ENCODE data around the gene SLC24A4. TPM values are rescaled to one million over a fixed set of nuclear protein-coding genes. Genes with fewer than 3 reads are reported as not detected.
A peak's percentile ranks its signal among the peaks of the same experiment; 100 is the strongest.
"Not testable (repeated sequence)": the region's sequence is repeated elsewhere in the genome, so short reads cannot be mapped to it uniquely, and the experiment has no call there.

Gene SLC24A4
- total RNA-seq, 1 donor from 2014 or later = 1.6 TPM

- no peaks in the 10 kb centered on the region for H3K36me3 ChIP-seq (ENCODE audit: control insufficient read depth in 3 of 3, insufficient read depth in 3 of 3, low read length in 3 of 3)
- H3K27ac ChIP-seq (ENCODE audit: low read depth, low read length) = no peak overlapping the region
- no peaks in the 10 kb centered on the region for H3K9me3 ChIP-seq (ENCODE audit: control insufficient read depth in 3 of 3, low read length in 3 of 3)
- H3K4me3 ChIP-seq (ENCODE audit: low read length in 3 of 3) = no peak overlapping the region
- peaks cover 0 to 3% (median 0%) of the 10 kb centered on the region in 3 donors for H3K27me3 ChIP-seq (ENCODE audit: control insufficient read depth in 3 of 3, insufficient read depth in 3 of 3, low read length in 3 of 3)
- no peak overlapping the region for H3K9ac ChIP-seq (ENCODE audit: low read depth in 1 of 3, low read length in 3 of 3)
- peaks cover 0 to 10% (median 0%) of the 10 kb centered on the region in 3 donors for H3K4me1 ChIP-seq (ENCODE audit: control insufficient read depth in 3 of 3, insufficient read depth in 3 of 3, low read length in 3 of 3)
Measured at GRCh38 chr14:92528486-92529100, 205.6 kb downstream of the SLC24A4 start.

- H3K36me3 ChIP-seq (ENCODE audit: control insufficient read depth in 3 of 3, insufficient read depth in 3 of 3, low read length in 3 of 3) = no peaks in the 10 kb centered on the region
- no peak overlapping the region for H3K4me3 ChIP-seq (ENCODE audit: low read length in 3 of 3)
- peaks cover 0 to 4% (median 0%) of the 10 kb centered on the region in 3 donors for H3K4me1 ChIP-seq (ENCODE audit: control insufficient read depth in 3 of 3, insufficient read depth in 3 of 3, low read length in 3 of 3)
- H3K9me3 ChIP-seq (ENCODE audit: control insufficient read depth in 3 of 3, low read length in 3 of 3) = no peaks in the 10 kb centered on the region
- no peak overlapping the region for H3K27ac ChIP-seq (ENCODE audit: low read depth, low read length)
- no peak overlapping the region for H3K9ac ChIP-seq (ENCODE audit: low read depth in 1 of 3, low read length in 3 of 3)
- H3K27me3 ChIP-seq (ENCODE audit: control insufficient read depth in 3 of 3, insufficient read depth in 3 of 3, low read length in 3 of 3) = peaks cover 0 to 3% (median 0%) of the 10 kb centered on the region in 3 donors
Measured at GRCh38 chr14:92529903-92530302, 206.9 kb downstream of the SLC24A4 start.

- H3K4me3 ChIP-seq (ENCODE audit: low read length in 3 of 3) = no peak overlapping the region
- H3K4me1 ChIP-seq (ENCODE audit: control insufficient read depth in 3 of 3, insufficient read depth in 3 of 3, low read length in 3 of 3) = no peaks in the 10 kb centered on the region
- H3K27ac ChIP-seq (ENCODE audit: low read depth, low read length) = no peak overlapping the region
- no peak overlapping the region for H3K9ac ChIP-seq (ENCODE audit: low read depth in 1 of 3, low read length in 3 of 3)
- H3K9me3 ChIP-seq (ENCODE audit: control insufficient read depth in 3 of 3, low read length in 3 of 3) = no peaks in the 10 kb centered on the region
- no peaks in the 10 kb centered on the region for H3K36me3 ChIP-seq (ENCODE audit: control insufficient read depth in 3 of 3, insufficient read depth in 3 of 3, low read length in 3 of 3)
- H3K27me3 ChIP-seq (ENCODE audit: control insufficient read depth in 3 of 3, insufficient read depth in 3 of 3, low read length in 3 of 3) = peaks cover 0 to 3% (median 0%) of the 10 kb centered on the region in 3 donors
Measured at GRCh38 chr14:92531106-92531873, 208.3 kb downstream of the SLC24A4 start.

GRCh38 chr14:92532490-92533163, 209.7 kb downstream of the SLC24A4 start:
- no peaks in the 10 kb centered on the region for H3K36me3 ChIP-seq (ENCODE audit: control insufficient read depth in 3 of 3, insufficient read depth in 3 of 3, low read length in 3 of 3)

GRCh38 chr14:92534932-92535643, 212.1 kb downstream of the SLC24A4 start:
- Histone ChIP-seq H3K27ac (ENCODE audit: low read depth, low read length) (no peak overlapping the region), H3K36me3 (ENCODE audit: control insufficient read depth in 3 of 3, insufficient read depth in 3 of 3, low read length in 3 of 3) (no peaks in the 10 kb centered on the region), H3K9ac (ENCODE audit: low read depth in 1 of 3, low read length in 3 of 3) (no peak overlapping the region), H3K4me1 (ENCODE audit: control insufficient read depth in 3 of 3, insufficient read depth in 3 of 3, low read length in 3 of 3) (peaks cover 9 to 12% (median 12%) of the 10 kb centered on the region in 3 donors), H3K27me3 (ENCODE audit: control insufficient read depth in 3 of 3, insufficient read depth in 3 of 3, low read length in 3 of 3) (peaks cover 0 to 3% (median 0%) of the 10 kb centered on the region in 3 donors), H3K9me3 (ENCODE audit: control insufficient read depth in 3 of 3, low read length in 3 of 3) (no peaks in the 10 kb centered on the region), H3K4me3 (ENCODE audit: low read length in 3 of 3) (no peak overlapping the region)

More at GRCh38 chr14:92532490-92533163, 209.7 kb downstream of the SLC24A4 start:
- H3K4me1 ChIP-seq (ENCODE audit: control insufficient read depth in 3 of 3, insufficient read depth in 3 of 3, low read length in 3 of 3) = no peaks in the 10 kb centered on the region
- no peak overlapping the region for H3K9ac ChIP-seq (ENCODE audit: low read depth in 1 of 3, low read length in 3 of 3)
- no peaks in the 10 kb centered on the region for H3K9me3 ChIP-seq (ENCODE audit: control insufficient read depth in 3 of 3, low read length in 3 of 3)
- peaks cover 0 to 3% (median 0%) of the 10 kb centered on the region in 3 donors for H3K27me3 ChIP-seq (ENCODE audit: control insufficient read depth in 3 of 3, insufficient read depth in 3 of 3, low read length in 3 of 3)
- no peak overlapping the region for H3K4me3 ChIP-seq (ENCODE audit: low read length in 3 of 3)
- no peak overlapping the region for H3K27ac ChIP-seq (ENCODE audit: low read depth, low read length)

- not testable (repeated sequence) for H3K9ac ChIP-seq (ENCODE audit: low read depth in 1 of 3, low read length in 3 of 3); H3K4me3 ChIP-seq (ENCODE audit: low read length in 3 of 3); H3K36me3 ChIP-seq (ENCODE audit: control insufficient read depth in 3 of 3, insufficient read depth in 3 of 3, low read length in 3 of 3); H3K27ac ChIP-seq (ENCODE audit: low read depth, low read length); H3K27me3 ChIP-seq (ENCODE audit: control insufficient read depth in 3 of 3, insufficient read depth in 3 of 3, low read length in 3 of 3); H3K9me3 ChIP-seq (ENCODE audit: control insufficient read depth in 3 of 3, low read length in 3 of 3)
- H3K4me1 ChIP-seq (ENCODE audit: control insufficient read depth in 3 of 3, insufficient read depth in 3 of 3, low read length in 3 of 3) = peaks cover 12 to 17% (median 15%) of the 10 kb centered on the region in 3 donors
Measured at GRCh38 chr14:92536231-92536630, 213.3 kb downstream of the SLC24A4 start.

GRCh38 chr14:92538412-92538985, 215.5 kb downstream of the SLC24A4 start:
- H3K27ac ChIP-seq (ENCODE audit: low read depth, low read length) = no peak overlapping the region
- no peak overlapping the region for H3K4me3 ChIP-seq (ENCODE audit: low read length in 3 of 3)
- no peaks in the 10 kb centered on the region for H3K36me3 ChIP-seq (ENCODE audit: control insufficient read depth in 3 of 3, insufficient read depth in 3 of 3, low read length in 3 of 3)
- H3K27me3 ChIP-seq (ENCODE audit: control insufficient read depth in 3 of 3, insufficient read depth in 3 of 3, low read length in 3 of 3) = no peaks in the 10 kb centered on the region
- H3K4me1 ChIP-seq (ENCODE audit: control insufficient read depth in 3 of 3, insufficient read depth in 3 of 3, low read length in 3 of 3) = peaks cover 12 to 17% (median 15%) of the 10 kb centered on the region in 3 donors
- no peak overlapping the region for H3K9ac ChIP-seq (ENCODE audit: low read depth in 1 of 3, low read length in 3 of 3)
- no peaks in the 10 kb centered on the region for H3K9me3 ChIP-seq (ENCODE audit: control insufficient read depth in 3 of 3, low read length in 3 of 3)

GRCh38 chr14:92539419-92539818, 216.5 kb downstream of the SLC24A4 start:
- Histone ChIP-seq H3K27me3 (ENCODE audit: control insufficient read depth in 3 of 3, insufficient read depth in 3 of 3, low read length in 3 of 3) (no peaks in the 10 kb centered on the region), H3K9me3 (ENCODE audit: control insufficient read depth in 3 of 3, low read length in 3 of 3) (no peaks in the 10 kb centered on the region), H3K27ac (ENCODE audit: low read depth, low read length) (peak overlapping the region; percentile 81), H3K4me1 (ENCODE audit: control insufficient read depth in 3 of 3, insufficient read depth in 3 of 3, low read length in 3 of 3) (peaks cover 12 to 17% (median 15%) of the 10 kb centered on the region in 3 donors), H3K36me3 (ENCODE audit: control insufficient read depth in 3 of 3, insufficient read depth in 3 of 3, low read length in 3 of 3) (no peaks in the 10 kb centered on the region), H3K4me3 (ENCODE audit: low read length in 3 of 3) (no peak overlapping the region), H3K9ac (ENCODE audit: low read depth in 1 of 3, low read length in 3 of 3) (peak overlapping the region in 2 of 3 donors; percentile 6 to 50)

- Histone ChIP-seq H3K4me3 (ENCODE audit: low read length in 3 of 3) (no peak overlapping the region), H3K4me1 (ENCODE audit: control insufficient read depth in 3 of 3, insufficient read depth in 3 of 3, low read length in 3 of 3) (peaks cover 12 to 17% (median 15%) of the 10 kb centered on the region in 3 donors)
Measured at GRCh38 chr14:92539875-92540274, 216.9 kb downstream of the SLC24A4 start.

More at GRCh38 chr14:92539875-92540274, 216.9 kb downstream of the SLC24A4 start:
- H3K9me3 ChIP-seq (ENCODE audit: control insufficient read depth in 3 of 3, low read length in 3 of 3) = no peaks in the 10 kb centered on the region
- peak overlapping the region in 2 of 3 donors; percentile 6 to 50 for H3K9ac ChIP-seq (ENCODE audit: low read depth in 1 of 3, low read length in 3 of 3)
- H3K36me3 ChIP-seq (ENCODE audit: control insufficient read depth in 3 of 3, insufficient read depth in 3 of 3, low read length in 3 of 3) = no peaks in the 10 kb centered on the region
- peak overlapping the region; percentile 81 for H3K27ac ChIP-seq (ENCODE audit: low read depth, low read length)
- no peaks in the 10 kb centered on the region for H3K27me3 ChIP-seq (ENCODE audit: control insufficient read depth in 3 of 3, insufficient read depth in 3 of 3, low read length in 3 of 3)
